Heart left ventricle (tissue), 13 donors: ENCODE data around the gene GTF2IRD1.
"Not testable (repeated sequence)": the region's sequence is repeated elsewhere in the genome, so short reads cannot be mapped to it uniquely, and the experiment has no call there.

Source experiments
- POLR2A ChIP-seq, 2 donors: fragments of 450-650 bp; IDR thresholded peaks; one replicate each; pipeline ENCODE4 v1.6.1; 2017; ENCODE audit warnings: antibody characterized with exemption in 2 of 2, mild to moderate bottlenecking in 2 of 2, moderate library complexity in 2 of 2
- TF ChIP-seq, protein P1 (sequence below), 12 donors: fragments of 200-600 bp; sonication (generic) in 4 of 12; IDR thresholded peaks; one replicate each; pipeline versions ENCODE4 v1.5.0 to v1.8.0; 2018 to 2022; ENCODE audit warnings: antibody characterized with exemption in 12 of 12, mild to moderate bottlenecking in 5 of 12
- donor health status: ischemic (EF 13 %, LVEDD 7.1; RV severe dilation, severe dysfunction).
- donor health status: DM: no; HTN: yes; CAD: no.
- donor health status: DM: no; HTN: no; CAD: no.
- donor health status: ischemic (EF 25% LVEDD 6.9; RV normal size, moderate dysfunction).
- donor health status: ischemic (EF 25% LVEDD 5.7; RV mildly dilated, moderate dysfunction).
- donor health status: ischemic (EF 35%, LVEDD 5.7; RV mildly dilated, moderate dysfunction).
- donor health status: nonischemic (EF 11% LVEDD 7.7; RV severe dilation, severe dysfunction).
- donor health status: DM: yes; HTN: yes; CAD: no.
- donor health status: PGD.
- donor health status: ischemic (EF 29% LVEDD 5.4; RV normal size, mild dysfunction).
- donor health status: nonischemic (EF 23%, LVEDD 6.1; RV moderate dilation, normal function).

DNA sequence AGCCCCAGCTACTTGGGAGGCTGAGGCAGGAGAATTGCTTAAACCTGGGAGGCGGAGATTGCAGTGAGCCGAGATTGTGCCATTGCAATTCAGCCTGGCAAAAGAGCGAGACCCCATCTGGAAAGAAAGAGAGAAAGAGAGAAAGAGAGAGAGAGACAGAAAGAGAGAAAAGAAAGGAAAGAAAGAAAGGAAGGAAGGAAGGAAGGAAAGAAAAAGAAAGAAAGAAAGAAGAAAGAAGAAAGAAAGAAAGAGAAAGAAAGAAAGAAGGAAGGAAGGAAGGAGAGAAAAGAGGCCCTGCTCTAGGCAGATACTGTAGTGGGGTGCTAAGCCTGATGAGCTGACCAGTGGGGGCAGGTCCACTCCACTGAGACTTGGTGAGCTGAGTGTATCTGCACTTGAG, 13.6 kb upstream of the GTF2IRD1 start:
- TF ChIP-seq, protein P1, sequence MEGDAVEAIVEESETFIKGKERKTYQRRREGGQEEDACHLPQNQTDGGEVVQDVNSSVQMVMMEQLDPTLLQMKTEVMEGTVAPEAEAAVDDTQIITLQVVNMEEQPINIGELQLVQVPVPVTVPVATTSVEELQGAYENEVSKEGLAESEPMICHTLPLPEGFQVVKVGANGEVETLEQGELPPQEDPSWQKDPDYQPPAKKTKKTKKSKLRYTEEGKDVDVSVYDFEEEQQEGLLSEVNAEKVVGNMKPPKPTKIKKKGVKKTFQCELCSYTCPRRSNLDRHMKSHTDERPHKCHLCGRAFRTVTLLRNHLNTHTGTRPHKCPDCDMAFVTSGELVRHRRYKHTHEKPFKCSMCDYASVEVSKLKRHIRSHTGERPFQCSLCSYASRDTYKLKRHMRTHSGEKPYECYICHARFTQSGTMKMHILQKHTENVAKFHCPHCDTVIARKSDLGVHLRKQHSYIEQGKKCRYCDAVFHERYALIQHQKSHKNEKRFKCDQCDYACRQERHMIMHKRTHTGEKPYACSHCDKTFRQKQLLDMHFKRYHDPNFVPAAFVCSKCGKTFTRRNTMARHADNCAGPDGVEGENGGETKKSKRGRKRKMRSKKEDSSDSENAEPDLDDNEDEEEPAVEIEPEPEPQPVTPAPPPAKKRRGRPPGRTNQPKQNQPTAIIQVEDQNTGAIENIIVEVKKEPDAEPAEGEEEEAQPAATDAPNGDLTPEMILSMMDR (IDR thresholded peaks at IDR 0.05): not testable (repeated sequence)
- not testable (repeated sequence) for TF ChIP-seq POLR2A (IDR thresholded peaks at IDR 0.05)
